Pancreas (tissue), 10 donors: ENCODE data around the gene C1QTNF5. TPM values are rescaled to one million over a fixed set of nuclear protein-coding genes. Genes with fewer than 3 reads are reported as not detected.

ENCODE experiments used
- ATAC-seq, 4 donors: fragments of 200-7000 bp; cut with Tn5 transposase; one replicate each; pipeline versions ENCODE4 v1.8.0 to v1.9.1; 2020; ENCODE audit warnings: mild to moderate bottlenecking in 4 of 4, moderate library complexity in 4 of 4
- DNase-seq, 6 donors: peaks; one replicate each; pipeline ENCODE4 v3.0.0-alpha.2; 2020
- FAIRE-seq: peaks from 2 replicates; lab custom pipeline; 2012; peaks lifted over from hg19 to GRCh38; lab: Jason Lieb, UNC
- H3K27ac ChIP-seq, 4 donors: fragments of 200-600 bp; sonication (generic); 1 replicate in 3 of 4; 2 replicates in 1 of 4; pipeline versions ENCODE4 v1.5.0 to v1.8.0; 2020
- H3K27me3 ChIP-seq, 4 donors: fragments of 200-600 bp; one replicate each; pipeline ENCODE4 v1.8.0; 2021
- H3K36me3 ChIP-seq, 3 donors: fragments of 200-600 bp; sonication (generic) in 1 of 3; one replicate each; pipeline versions ENCODE4 v1.5.0 to v1.8.0; 2020 to 2021
- H3K4me1 ChIP-seq, 3 donors: fragments of 200-600 bp; one replicate each; pipeline ENCODE4 v1.8.0; 2021
- H3K4me3 ChIP-seq, 4 donors: fragments of 200-600 bp; sonication (generic) in 2 of 4; one replicate each; pipeline versions ENCODE4 v1.5.0 to v1.8.0; 2020 to 2021
- H3K9me3 ChIP-seq, 4 donors: fragments of 200-600 bp; one replicate each; pipeline ENCODE4 v1.8.0; 2021
- CTCF ChIP-seq, 4 donors: fragments of 200-600 bp; sonication (generic) in 3 of 4; IDR thresholded peaks; one replicate each; pipeline versions ENCODE4 v1.5.0 to v1.8.0; 2021; ENCODE audit warnings: antibody characterized with exemption in 4 of 4
- WGBS, 2 donors: extraction: QIAGEN DNeasy Blood & Tissue Kit; methylation state at CpG; one replicate each; pipeline ENCODE4 v1.1.7; 2013; 5-methylcytosine and 5-hydroxymethylcytosine counted together
- intact Hi-C, 3 donors: fragments of 100-400 bp; cut with DNase I; formaldehyde crosslinking; loops; one replicate each; pipeline versions ENCODE4 v1.11.1 to v1.14.2; 2022
- polyA plus RNA-seq, 2 donors: library from polyadenylated mRNA; stranded (reverse); fragments of 200-250 nt; gene quantifications; one replicate each; pipeline ENCODE4 v1.2.3, GENCODE V29; 2013
- total RNA-seq, 6 donors: library from RNA; stranded (reverse); fragmentation: NEBNext Ultra II Directional in 4 of 6; extraction: Animal tissue kit (Norgen Biotek cat#: 25700) in 4 of 6; gene quantifications; one replicate each; pipeline versions ENCODE4 v1.2.1 to v1.2.4, GENCODE V29; 2021 to 2023
- donor health status: healthy with polysubstance abuse.
- donor health status: DM: no; HTN: no; CAD: no; lungs with moderate emphysema.
- donor health status: DM: no; HTN: no; CAD: no.
- donor health status: control.
- donor health status: control.
- donor health status: Bipolar disorder and iron deficiency.
- donor health status: DM: yes; HTN: yes; CAD: no.
- donor health status: DM: no; HTN: no; CAD: no.
- donor health status: DM: no; HTN: no; CAD: no.
- donor health status: DM: yes; HTN: yes; CAD: no.

The C1QTNF5 gene
- total and polyA plus RNA-seq, 8 donors = 6.7 to 27.9 (median 15.7) TPM

- FAIRE-seq (no peak), DNase-seq (peak in 3 of 6 donors; percentile 29 to 77 (median 48)), ATAC-seq (peak; percentile 47 to 71 (median 52))
- H3K36me3 ChIP-seq = no peaks in the 10 kb centered on the region
- 4 to 6% methylated on average over 52 to 60 of the region's 60 CpGs for WGBS, 2 donors
- peak overlapping the region in 2 of 4 donors; percentile 52 to 60 for H3K27ac ChIP-seq
- peaks cover 0 to 3% (median 0%) of the 10 kb centered on the region in 4 donors for H3K27me3 ChIP-seq
- no peaks in the 10 kb centered on the region for H3K9me3 ChIP-seq
- peaks cover 0 to 9% (median 6%) of the 10 kb centered on the region in 3 donors for H3K4me1 ChIP-seq
- TF ChIP-seq CTCF (IDR thresholded peaks at IDR 0.05) = no peak
- peak overlapping the region; percentile 25 to 59 (median 38) for H3K4me3 ChIP-seq
- intact Hi-C loops = loop anchor here in 1 of 3 donors (10.0 kb wide), 1 partner anchor 54 kb away; no protein-coding TSS in a partner anchor
Observed at GRCh38 chr11:119320776-119321524, 19.7 kb downstream of the C1QTNF5 start.

GRCh38 chr11:119320240-119320775 lies 20.4 kb downstream of the C1QTNF5 start:
- no peak for FAIRE-seq
- Histone ChIP-seq H3K36me3 (no peaks in the 10 kb centered on the region), H3K27me3 (peaks cover 0 to 3% (median 0%) of the 10 kb centered on the region in 4 donors), H3K4me1 (peaks cover 0 to 12% (median 6%) of the 10 kb centered on the region in 3 donors), H3K27ac (peak overlapping the region in 2 of 4 donors; percentile 52 to 60), H3K4me3 (peak overlapping the region in 2 of 4 donors; percentile 40 to 59), H3K9me3 (no peaks in the 10 kb centered on the region)
- intact Hi-C loops = loop anchor here in 1 of 3 donors (10.0 kb wide), 1 partner anchor 54 kb away; no protein-coding TSS in a partner anchor
- peak in 1 of 6 donors; percentile 12 for DNase-seq
- WGBS, 2 donors = 56 to 62% methylated on average over 12 to 17 of the region's 17 CpGs
- TF ChIP-seq CTCF (IDR thresholded peaks at IDR 0.05) = no peak
- no peak for ATAC-seq

- Histone ChIP-seq H3K27ac (peak overlapping the region in 2 of 4 donors; percentile 23 to 58), H3K27me3 (peaks cover 0 to 3% (median 0%) of the 10 kb centered on the region in 4 donors), H3K4me1 (peaks cover 0 to 12% (median 6%) of the 10 kb centered on the region in 3 donors), H3K4me3 (no peak overlapping the region), H3K9me3 (no peaks in the 10 kb centered on the region), H3K36me3 (no peaks in the 10 kb centered on the region)
- 68 to 77% methylated on average over 11 of the region's 11 CpGs for WGBS, 2 donors
- no peak for DNase-seq
- intact Hi-C loops = loop anchor here in 1 of 3 donors (10.0 kb wide), 1 partner anchor 55 kb away; no protein-coding TSS in a partner anchor
- FAIRE-seq = no peak
- no peak for TF ChIP-seq CTCF (IDR thresholded peaks at IDR 0.05)
- no peak for ATAC-seq
Observed at GRCh38 chr11:119319700-119320239, 20.9 kb downstream of the C1QTNF5 start.

- ATAC-seq = no peak
- TF ChIP-seq CTCF (IDR thresholded peaks at IDR 0.05) = no peak
- no peak for FAIRE-seq
- H3K27ac ChIP-seq = peak overlapping the region in 2 of 4 donors; percentile 23 to 58
- DNase-seq = peak in 1 of 6 donors; percentile 49
- H3K27me3 ChIP-seq = peaks cover 0 to 3% (median 0%) of the 10 kb centered on the region in 4 donors
- H3K9me3 ChIP-seq = no peaks in the 10 kb centered on the region
- no peaks in the 10 kb centered on the region for H3K36me3 ChIP-seq
- whole genome bisulfite sequencing, 2 donors = 82 to 83% methylated on average over 8 of the region's 8 CpGs
- H3K4me3 ChIP-seq = no peak overlapping the region
- peaks cover 0 to 12% (median 6%) of the 10 kb centered on the region in 3 donors for H3K4me1 ChIP-seq
- intact Hi-C loops = no loop called here
Observed at GRCh38 chr11:119319136-119319699, 21.5 kb downstream of the C1QTNF5 start.
